DMS79 (cell line): ENCODE results near the gene KIF13A.

Experiments used
- DNase-seq: peaks from one replicate; lab custom pipeline; 2025; lab: John Stamatoyannopoulos, UW

Gene KIF13A

GRCh38 chr6:17721671-17722070 lies 265.8 kb downstream of the KIF13A start:
- DNase-seq: no peak

DNA sequence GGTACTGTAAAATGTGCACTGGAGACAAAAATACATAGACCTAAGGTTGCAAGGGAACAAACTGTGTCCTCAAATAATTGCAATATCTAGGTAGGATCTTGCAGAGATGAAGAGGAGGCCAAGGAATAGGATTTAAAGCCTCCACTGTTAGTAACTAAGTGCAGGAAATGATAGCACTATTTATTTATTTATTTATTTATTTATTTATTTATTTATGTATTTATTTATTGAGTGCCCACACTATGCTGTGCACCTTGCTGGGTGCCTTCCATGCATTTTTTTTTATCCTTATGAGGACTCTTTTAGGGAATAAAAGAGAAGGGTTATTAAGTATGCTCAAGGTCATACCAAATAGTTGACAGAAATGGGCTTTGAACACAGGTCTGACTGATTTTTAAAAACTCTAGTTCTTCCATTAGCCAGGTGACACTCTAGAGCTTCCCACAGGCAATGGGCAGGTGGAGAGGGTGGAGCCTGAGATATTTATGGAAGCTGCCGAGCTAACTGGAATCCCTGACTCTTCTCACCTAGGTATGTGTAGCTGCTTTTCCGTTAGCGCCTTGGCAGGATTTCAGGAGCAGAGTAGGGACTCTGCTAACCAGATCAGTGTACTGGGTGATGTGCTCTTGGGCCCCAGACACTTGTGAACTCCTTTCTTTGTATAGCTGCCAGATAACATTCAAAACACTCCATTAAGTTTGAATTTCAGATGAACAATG lies 268.0 kb downstream of the KIF13A start:
- no peak for DNase-seq

GRCh38 chr6:17716221-17716620 lies 271.2 kb downstream of the KIF13A start:
- DNase-seq: no peak

DNA sequence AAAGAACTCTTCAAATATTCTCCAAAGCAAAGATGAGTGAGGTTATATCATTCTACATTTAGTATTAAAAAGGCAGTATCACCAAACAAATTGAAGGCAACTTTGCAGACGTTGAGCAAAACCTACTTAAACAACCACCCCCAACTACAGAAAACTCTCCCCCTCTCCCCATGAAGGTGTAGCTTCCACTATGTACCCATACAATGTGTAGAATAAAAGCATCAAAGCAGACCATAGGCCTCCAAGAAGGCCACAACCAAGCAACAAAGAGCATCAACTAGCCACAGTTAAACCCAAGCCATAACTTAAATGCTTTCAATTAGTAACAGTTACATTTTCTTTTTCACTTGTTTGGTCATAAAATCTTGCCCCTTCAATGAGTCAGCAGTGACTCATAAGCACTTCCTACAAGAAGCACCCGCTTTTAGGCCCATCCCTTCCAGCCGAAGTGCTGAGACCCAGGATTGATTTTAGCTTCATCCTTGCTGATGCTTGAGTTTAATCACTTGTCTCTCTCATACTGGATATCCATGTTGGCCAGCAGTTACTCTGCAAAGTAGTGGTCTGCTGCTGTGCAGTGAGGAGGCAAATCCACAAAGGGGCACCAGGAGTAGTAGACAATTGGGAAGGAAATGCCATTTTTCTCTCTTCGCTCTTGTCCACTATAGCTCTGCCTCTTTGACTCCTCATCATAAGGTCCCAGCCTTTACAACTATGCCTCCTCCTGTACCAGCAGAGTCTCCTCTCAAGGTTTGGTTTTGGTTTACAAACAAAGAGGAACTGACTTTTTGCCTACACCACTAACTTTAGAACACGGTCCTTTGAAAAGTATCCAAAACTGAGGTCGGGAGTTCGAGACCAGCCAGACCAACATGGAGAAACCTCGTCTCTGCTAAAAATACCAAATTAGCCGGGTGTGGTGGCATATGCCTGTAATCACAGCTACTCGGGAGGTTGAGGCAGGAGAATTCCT lies 272.3 kb downstream of the KIF13A start:
- no peak for DNase-seq

DNA sequence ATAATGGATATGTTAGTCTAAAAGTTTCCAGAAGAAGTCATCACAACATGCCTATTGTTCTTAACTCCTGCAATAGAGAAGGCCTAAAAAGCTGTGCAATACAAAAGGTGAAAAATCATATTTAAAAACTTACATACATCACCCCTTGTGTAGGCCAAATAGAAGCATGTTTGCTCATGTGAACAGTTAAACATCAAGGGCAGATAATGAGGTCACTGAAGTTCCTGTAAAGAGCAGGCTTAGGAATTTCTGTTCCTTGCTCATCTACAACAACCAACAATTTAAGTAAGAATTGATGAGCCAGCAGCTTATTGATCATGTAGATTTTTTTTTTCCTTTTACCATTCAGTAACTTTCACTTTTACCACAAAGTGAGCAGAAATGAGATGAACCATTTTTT lies 273.3 kb downstream of the KIF13A start:
- DNase-seq: no peak

GRCh38 chr6:17712576-17712975 lies 274.9 kb downstream of the KIF13A start:
- no peak for DNase-seq

- DNase-seq: no peak
Measured at GRCh38 chr6:17710331-17710730, 277.1 kb downstream of the KIF13A start.

GRCh38 chr6:17709476-17709875 lies 278.0 kb downstream of the KIF13A start:
- no peak for DNase-seq
